Ovary (tissue), 9 donors: ENCODE results near the gene ANGPTL2. TPM values are rescaled to one million over a fixed set of nuclear protein-coding genes. Genes with fewer than 3 reads are reported as not detected.

Source experiments
- DNase-seq, 5 donors: peaks; one replicate each; pipeline ENCODE4 v3.0.0-alpha.2; 2019 to 2020
- H3K27ac ChIP-seq, 2 donors: fragments of 200-600 bp; one replicate each; pipeline versions ENCODE4 v1.5.1 to v1.8.0; 2019 to 2022
- H3K27me3 ChIP-seq: fragments of 200-600 bp; one replicate; pipeline ENCODE4 v1.8.0; 2022
- H3K36me3 ChIP-seq: fragments of 200-600 bp; sonication (generic); one replicate; pipeline ENCODE4 v1.5.1; 2019
- H3K4me1 ChIP-seq: one replicate; pipeline ENCODE4 v1.8.1; 2013; ENCODE audit warnings: mild to moderate bottlenecking, moderate library complexity; ENCODE audit not compliant: insufficient read depth
- H3K4me3 ChIP-seq: fragments of 200-600 bp; sonication (generic); one replicate; pipeline ENCODE4 v1.5.1; 2017
- H3K9me3 ChIP-seq, 2 donors: fragments of 200-600 bp in 1 of 2; sonication (generic) in 1 of 2; one replicate each; pipeline versions ENCODE4 v1.5.1 to v1.8.1; 2013 to 2019; ENCODE audit warnings: mild to moderate bottlenecking in 1 of 2, moderate library complexity in 1 of 2
- CTCF ChIP-seq, 3 donors: fragments of 450-650 bp in 2 of 3; fragments of 200-600 bp in 1 of 3; IDR thresholded peaks; one replicate each; pipeline versions ENCODE4 v1.5.1 to v1.8.0; 2016 to 2022; ENCODE audit warnings: antibody characterized with exemption in 3 of 3, mild to moderate bottlenecking in 1 of 3
- EP300 ChIP-seq: sonication (generic); formaldehyde crosslinking; IDR thresholded peaks from one replicate; pipeline ENCODE4 v1.6.1; 2017; ENCODE audit warnings: antibody characterized with exemption
- POLR2A ChIP-seq: fragments of 450-650 bp; IDR thresholded peaks from one replicate; pipeline ENCODE4 v1.6.1; 2017; ENCODE audit warnings: antibody characterized with exemption, mild to moderate bottlenecking, moderate library complexity
- WGBS, 3 donors: extraction: QIAGEN DNeasy Blood & Tissue Kit in 1 of 3; methylation state at CpG; one replicate each; pipeline versions ENCODE4 v1.1.5 to v1.1.7; 2013 to 2017; 5-methylcytosine and 5-hydroxymethylcytosine counted together
- intact Hi-C, 4 donors: fragments of 100-400 bp; cut with DNase I; formaldehyde crosslinking; loops; one replicate each; pipeline versions ENCODE4 v1.11.0 to v1.15.1; 2022 to 2023
- polyA plus RNA-seq, 2 donors: library from polyadenylated mRNA; stranded (reverse); fragments of 200-250 nt in 1 of 2; fragments of 350-450 nt in 1 of 2; fragmentation: Illumina TruSeq in 1 of 2; extraction: RNeasy Lipid Tissue Mini Kit (QIAGEN cat#74804) in 1 of 2; gene quantifications; one replicate each; pipeline ENCODE4 v1.2.3, GENCODE V29; 2013 to 2014
- total RNA-seq, 7 donors: library from RNA; depleted of rRNA in 2 of 7; stranded (reverse); fragments of >200 nt in 2 of 7; fragmentation: NEBNext Ultra II Directional in 3 of 7; extraction: Animal tissue kit (Norgen Biotek cat#: 25700) in 3 of 7; gene quantifications; one replicate each; pipeline versions ENCODE4 v1.1.0 to v1.2.4, GENCODE V29; 2016 to 2023
- donor health status: DM: no; HTN: no; CAD: no; lungs with moderate emphysema.
- donor health status: DM: no; HTN: no; CAD: no.
- donor health status: Bipolar disorder and iron deficiency.
- donor health status: DM: yes; HTN: yes; CAD: no.
- donor health status: DM: no; HTN: no; CAD: no.
- donor health status: DM: yes; HTN: yes; CAD: no.

The ANGPTL2 gene
- total and polyA plus RNA-seq, 9 donors, result 9.8 to 114 (median 64.1) TPM

- H3K9me3 ChIP-seq, result no peaks in the 10 kb centered on the region
- intact Hi-C loops, result no loop called here
- no peaks in the 10 kb centered on the region for H3K27me3 ChIP-seq
- 47 to 61% (median 58%) methylated on average over 8 of the region's 8 CpGs for WGBS, 3 donors
- peaks cover 7% of the 10 kb centered on the region for H3K4me1 ChIP-seq
- no peaks in the 10 kb centered on the region for H3K36me3 ChIP-seq
- TF ChIP-seq EP300 (no peak), POLR2A (no peak), CTCF (IDR thresholded peaks at IDR 0.05) (peak in 1 of 3 donors; percentile 38)
- peak overlapping the region; percentile 48 to 55 for H3K27ac ChIP-seq
- H3K4me3 ChIP-seq, result no peak overlapping the region
- DNase-seq, result peak; percentile 39 to 80 (median 46)
Measured at GRCh38 chr9:127144670-127145445, 22.4 kb upstream of the ANGPTL2 start.

- 95 to 96% (median 95%) methylated on average over 8 of the region's 8 CpGs for WGBS, 3 donors
- Histone ChIP-seq H3K27me3 (no peaks in the 10 kb centered on the region), H3K4me3 (no peak overlapping the region), H3K36me3 (no peaks in the 10 kb centered on the region), H3K4me1 (peaks cover 7% of the 10 kb centered on the region), H3K9me3 (no peaks in the 10 kb centered on the region), H3K27ac (no peak overlapping the region)
- no peak for TF ChIP-seq POLR2A
- TF ChIP-seq EP300, result no peak
- TF ChIP-seq CTCF (IDR thresholded peaks at IDR 0.05), result no peak
- intact Hi-C loops, result no loop called here
- DNase-seq, result peak in 3 of 5 donors; percentile 9 to 16 (median 15)
Measured at GRCh38 chr9:127143920-127144465, 21.6 kb upstream of the ANGPTL2 start.

- H3K9me3 ChIP-seq, result no peaks in the 10 kb centered on the region
- H3K4me1 ChIP-seq, result peaks cover 7% of the 10 kb centered on the region
- no peak overlapping the region for H3K27ac ChIP-seq
- no peaks in the 10 kb centered on the region for H3K36me3 ChIP-seq
- WGBS, 3 donors, result 9 to 30% (median 25%) methylated on average over 2 of the region's 2 CpGs
- H3K4me3 ChIP-seq, result no peak overlapping the region
- peak in 1 of 5 donors; percentile 5 for DNase-seq
- no peak for TF ChIP-seq POLR2A
- no peak for TF ChIP-seq CTCF (IDR thresholded peaks at IDR 0.05)
- TF ChIP-seq EP300, result no peak
- intact Hi-C loops, result no loop called here
- no peaks in the 10 kb centered on the region for H3K27me3 ChIP-seq
Measured at GRCh38 chr9:127142931-127143464, 20.6 kb upstream of the ANGPTL2 start.

- Histone ChIP-seq H3K27me3 (no peaks in the 10 kb centered on the region), H3K4me1 (peaks cover 7% of the 10 kb centered on the region), H3K4me3 (no peak overlapping the region), H3K36me3 (no peaks in the 10 kb centered on the region), H3K27ac (no peak overlapping the region), H3K9me3 (no peaks in the 10 kb centered on the region)
- peak in 2 of 5 donors; percentile 2 to 3 for DNase-seq
- intact Hi-C loops, result no loop called here
- TF ChIP-seq POLR2A (no peak), CTCF (IDR thresholded peaks at IDR 0.05) (no peak), EP300 (no peak)
- WGBS, 3 donors, result 91 to 98% (median 92%) methylated on average over 3 of the region's 3 CpGs
Measured at GRCh38 chr9:127142291-127142690, 19.9 kb upstream of the ANGPTL2 start.
